A673 (cell line): ENCODE data around the gene PAQR5. TPM values are rescaled to one million over a fixed set of nuclear protein-coding genes. Genes with fewer than 3 reads are reported as not detected.

ENCODE experiments used
- BruUV-seq: library from RNA; stranded (reverse); fragments of 400-500 nt; replicated peaks from 2 replicates; lab custom pipeline; 2021; lab: Mats Ljungman, UMichigan
- CTCF ChIA-PET: fragments of 300-600 bp; sonication (Branson Sonifier 250); formaldehyde crosslinking; loops from one replicate; lab custom pipeline; 2022; ENCODE audit warnings: antibody characterized with exemption; lab: Charles Lee
- POLR2A ChIA-PET: fragments of 300-600 bp; sonication (Branson Sonifier 250); formaldehyde crosslinking; loops from one replicate; lab custom pipeline; 2022; ENCODE audit warnings: antibody characterized with exemption; ENCODE audit not compliant: low non-redundant PET; lab: Charles Lee
- DNase-seq: peaks from one replicate; pipeline ENCODE4 v3.0.0-alpha.2; 2015; ENCODE audit warnings: low spot score
- H3K27ac ChIP-seq: fragments of 200-600 bp; sonication (generic); 2 replicates; pipeline ENCODE4 v1.5.1; 2016; ENCODE audit warnings: mixed run types, low read depth, mild to moderate bottlenecking, mixed read lengths, antibody characterized with exemption, low read length; ENCODE audit not compliant: poor library complexity, severe bottlenecking
- H3K27me3 ChIP-seq: fragments of 200-600 bp; sonication (generic); replicated peaks from 2 replicates; pipeline ENCODE4 v1.6.1; 2017; ENCODE audit warnings: mixed run types, low read depth, mild to moderate bottlenecking, mixed read lengths, antibody characterized with exemption, low read length; ENCODE audit not compliant: insufficient read depth, poor library complexity
- H3K36me3 ChIP-seq: fragments of 200-600 bp; sonication (generic); 2 replicates; pipeline ENCODE4 v1.6.1; 2016; ENCODE audit warnings: mixed run types, mild to moderate bottlenecking, mixed read lengths, antibody characterized with exemption, low read length; ENCODE audit not compliant: insufficient read depth, poor library complexity, severe bottlenecking
- H3K4me1 ChIP-seq: fragments of 200-600 bp; sonication (generic); 2 replicates; pipeline ENCODE4 v1.6.1; 2017; ENCODE audit warnings: mixed run types, mild to moderate bottlenecking, mixed read lengths, antibody characterized with exemption, low read length; ENCODE audit not compliant: insufficient read depth, poor library complexity, severe bottlenecking
- H3K4me3 ChIP-seq: fragments of 200-600 bp; sonication (generic); 2 replicates; pipeline ENCODE4 v1.5.1; 2016; ENCODE audit warnings: low read depth, mixed run types, mild to moderate bottlenecking, mixed read lengths, low read length; ENCODE audit not compliant: poor library complexity, severe bottlenecking
- H3K9me3 ChIP-seq: fragments of 200-600 bp; sonication (generic); 2 replicates; pipeline ENCODE4 v1.6.1; 2016; ENCODE audit warnings: mixed run types, low read depth, mild to moderate bottlenecking, mixed read lengths, antibody characterized with exemption, low read length; ENCODE audit not compliant: poor library complexity, severe bottlenecking
- EZH2 ChIP-seq: fragments of 200-600 bp; sonication (generic); IDR thresholded peaks from 2 replicates; pipeline ENCODE4 v1.6.1; 2017; ENCODE audit warnings: borderline replicate concordance, low read depth, mild to moderate bottlenecking, mixed read lengths, antibody characterized with exemption, low read length; ENCODE audit not compliant: poor library complexity, severe bottlenecking
- intact Hi-C: fragments of 100-400 bp; cut with micrococcal nuclease; formaldehyde crosslinking; loops from one replicate; pipeline ENCODE4 v1.10.0; 2022; ENCODE audit not compliant: unreplicated experiment
- total RNA-seq: library from RNA; stranded (reverse); gene quantifications from 2 replicates; pipeline ENCODE4 v1.2.3, GENCODE V29; 2021
- TF ChIP-seq, protein P1 (sequence below): fragments of 300-800, 200-600 bp; sonication (generic); conservative IDR thresholded peaks from 2 replicates; pipeline ENCODE4 v1.5.1; 2017; ENCODE audit warnings: low read depth, mild to moderate bottlenecking, antibody characterized with exemption, low read length, moderate library complexity, mixed read lengths

PAQR5 gene
- total RNA-seq, 1 experiment from 2014 or later = 19.1 TPM

DNA sequence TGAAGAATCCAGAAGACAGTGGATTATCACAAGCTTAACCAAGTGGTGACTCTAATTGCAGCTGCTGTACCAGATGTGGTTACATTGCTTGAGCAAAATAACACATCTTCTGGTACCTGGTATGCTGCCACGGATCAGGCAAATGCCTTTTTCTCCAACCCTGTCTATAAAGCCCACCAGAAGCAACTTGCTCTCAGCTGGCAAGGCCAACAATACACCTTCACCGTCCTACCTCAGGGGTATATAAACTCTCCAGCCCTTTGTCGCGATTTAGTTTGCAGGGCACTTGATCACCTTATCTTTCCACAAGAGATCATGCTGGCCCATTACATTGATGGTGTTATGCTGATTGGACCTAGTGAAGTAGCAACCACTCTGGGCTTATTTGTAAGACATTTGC, 52.6 kb downstream of the PAQR5 start:
- BruUV-seq = no TSS peak
- ChIA-PET CTCF (no interaction called here), POLR2A (no interaction called here)

DNA sequence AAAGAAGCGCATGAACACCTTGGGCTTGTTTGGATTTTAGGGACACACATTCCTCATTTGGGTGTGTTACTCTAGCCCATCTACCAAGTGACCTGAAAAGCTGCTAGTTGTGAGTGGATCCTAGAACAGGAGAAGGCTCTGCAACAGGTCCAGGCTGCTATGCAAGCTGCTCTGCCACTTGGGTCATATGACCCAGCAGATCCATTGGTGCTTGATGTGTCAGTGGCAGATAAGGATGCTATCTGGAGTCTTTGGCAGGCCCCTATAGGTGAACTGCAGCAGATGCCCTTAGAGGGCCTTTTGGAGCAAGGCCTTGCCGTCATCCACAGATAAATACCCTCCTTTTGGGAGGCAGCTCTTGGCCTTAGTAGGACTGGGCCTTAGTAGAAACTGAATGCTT, 53.2 kb downstream of the PAQR5 start:
- no peaks in the 10 kb centered on the region for H3K9me3 ChIP-seq
- no peaks in the 10 kb centered on the region for H3K27me3 ChIP-seq
- intact Hi-C loops = no loop called here
- ChIA-PET CTCF (no interaction called here), POLR2A (no interaction called here)
- H3K4me3 ChIP-seq = no peak overlapping the region
- H3K27ac ChIP-seq = no peak overlapping the region
- no peak for DNase-seq
- no peaks in the 10 kb centered on the region for H3K4me1 ChIP-seq
- no peaks in the 10 kb centered on the region for H3K36me3 ChIP-seq
- TF ChIP-seq EZH2 = no peak
- TF ChIP-seq, protein P1, sequence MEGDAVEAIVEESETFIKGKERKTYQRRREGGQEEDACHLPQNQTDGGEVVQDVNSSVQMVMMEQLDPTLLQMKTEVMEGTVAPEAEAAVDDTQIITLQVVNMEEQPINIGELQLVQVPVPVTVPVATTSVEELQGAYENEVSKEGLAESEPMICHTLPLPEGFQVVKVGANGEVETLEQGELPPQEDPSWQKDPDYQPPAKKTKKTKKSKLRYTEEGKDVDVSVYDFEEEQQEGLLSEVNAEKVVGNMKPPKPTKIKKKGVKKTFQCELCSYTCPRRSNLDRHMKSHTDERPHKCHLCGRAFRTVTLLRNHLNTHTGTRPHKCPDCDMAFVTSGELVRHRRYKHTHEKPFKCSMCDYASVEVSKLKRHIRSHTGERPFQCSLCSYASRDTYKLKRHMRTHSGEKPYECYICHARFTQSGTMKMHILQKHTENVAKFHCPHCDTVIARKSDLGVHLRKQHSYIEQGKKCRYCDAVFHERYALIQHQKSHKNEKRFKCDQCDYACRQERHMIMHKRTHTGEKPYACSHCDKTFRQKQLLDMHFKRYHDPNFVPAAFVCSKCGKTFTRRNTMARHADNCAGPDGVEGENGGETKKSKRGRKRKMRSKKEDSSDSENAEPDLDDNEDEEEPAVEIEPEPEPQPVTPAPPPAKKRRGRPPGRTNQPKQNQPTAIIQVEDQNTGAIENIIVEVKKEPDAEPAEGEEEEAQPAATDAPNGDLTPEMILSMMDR = no peak
- BruUV-seq = no TSS peak

More for the DNA sequence above, 52.6 kb downstream of the PAQR5 start:
- intact Hi-C loops = no loop called here
- Histone ChIP-seq H3K36me3 (no peaks in the 10 kb centered on the region), H3K4me3 (no peak overlapping the region), H3K27ac (no peak overlapping the region), H3K4me1 (no peaks in the 10 kb centered on the region), H3K9me3 (no peaks in the 10 kb centered on the region), H3K27me3 (no peaks in the 10 kb centered on the region)
- DNase-seq = no peak
- no peak for TF ChIP-seq EZH2
- TF ChIP-seq, protein P1 = no peak

DNA sequence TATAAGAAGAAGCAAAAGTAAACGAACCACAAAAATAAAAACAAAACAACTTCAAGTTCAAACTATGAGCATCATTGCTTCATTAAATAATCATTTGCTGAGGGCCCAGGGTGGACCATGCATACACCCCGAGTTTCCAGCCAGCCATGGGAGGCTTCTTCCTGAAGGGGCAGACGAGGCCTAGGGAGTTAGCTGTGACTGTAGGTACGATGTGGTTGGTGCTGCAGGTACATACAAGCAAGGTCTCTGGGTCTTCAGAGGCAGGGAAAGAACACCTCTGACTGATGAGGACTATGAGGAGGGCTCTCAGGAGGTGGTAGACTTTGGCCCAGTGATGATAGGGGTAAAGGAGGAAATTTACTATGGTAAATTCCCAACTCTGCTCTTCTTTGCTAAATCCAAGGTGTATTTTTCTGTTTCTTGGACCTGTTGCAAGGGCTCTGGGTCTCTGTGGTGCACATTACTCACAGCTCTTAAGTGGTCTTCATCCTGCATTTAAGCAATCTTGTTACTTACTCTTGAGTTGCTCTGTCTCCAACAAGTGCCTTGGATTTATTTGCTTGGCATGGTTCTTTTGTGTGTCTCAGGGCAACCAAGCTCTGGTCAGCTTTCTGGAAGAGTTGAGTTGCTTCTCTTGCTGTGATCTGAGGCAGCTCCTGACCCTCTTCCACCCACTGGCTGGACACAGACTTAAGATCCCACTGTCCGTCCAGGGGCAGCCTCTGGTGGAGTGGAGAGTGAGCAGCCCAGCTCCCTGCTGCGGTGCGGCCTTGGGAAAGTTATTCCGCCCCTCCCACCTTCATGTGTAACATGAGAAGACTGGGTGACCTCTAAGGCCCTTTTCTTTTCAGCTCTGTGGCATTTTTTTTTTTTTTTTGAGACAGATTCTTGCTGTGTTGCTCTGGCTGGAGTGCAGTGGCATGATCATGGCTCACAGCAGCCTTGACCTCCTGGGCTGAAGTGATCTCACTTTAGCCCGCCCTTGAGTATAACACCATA, 59.4 kb downstream of the PAQR5 start:
- H3K36me3 ChIP-seq = no peaks in the 10 kb centered on the region
- no peaks in the 10 kb centered on the region for H3K9me3 ChIP-seq
- no peak for DNase-seq
- H3K4me3 ChIP-seq = no peak overlapping the region
- no peak for TF ChIP-seq EZH2
- TF ChIP-seq, protein P1 = no peak
- CTCF ChIA-PET = no interaction called here
- no peak overlapping the region for H3K27ac ChIP-seq
- no TSS peak for BruUV-seq
- POLR2A ChIA-PET = no interaction called here
- intact Hi-C loops = no loop called here
- no peaks in the 10 kb centered on the region for H3K27me3 ChIP-seq
- H3K4me1 ChIP-seq = peaks cover 4% of the 10 kb centered on the region
